CD4-positive, alpha-beta T cell treated with Interleukin-6 for 4 hours (primary cell): Measurements from ENCODE around the gene SORCS2.

Experiments
- DNase-seq: peaks from one replicate; pipeline ENCODE4 v3.0.0-alpha.2; 2020; ENCODE audit warnings: mixed read lengths

Gene SORCS2

GRCh38 chr4:7422151-7422897, 230.0 kb downstream of the SORCS2 start:
- no peak for DNase-seq

GRCh38 chr4:7422898-7423180, 230.5 kb downstream of the SORCS2 start:
- DNase-seq = no peak

- no peak for DNase-seq
Measured at GRCh38 chr4:7423391-7423790, 231.1 kb downstream of the SORCS2 start.

DNA sequence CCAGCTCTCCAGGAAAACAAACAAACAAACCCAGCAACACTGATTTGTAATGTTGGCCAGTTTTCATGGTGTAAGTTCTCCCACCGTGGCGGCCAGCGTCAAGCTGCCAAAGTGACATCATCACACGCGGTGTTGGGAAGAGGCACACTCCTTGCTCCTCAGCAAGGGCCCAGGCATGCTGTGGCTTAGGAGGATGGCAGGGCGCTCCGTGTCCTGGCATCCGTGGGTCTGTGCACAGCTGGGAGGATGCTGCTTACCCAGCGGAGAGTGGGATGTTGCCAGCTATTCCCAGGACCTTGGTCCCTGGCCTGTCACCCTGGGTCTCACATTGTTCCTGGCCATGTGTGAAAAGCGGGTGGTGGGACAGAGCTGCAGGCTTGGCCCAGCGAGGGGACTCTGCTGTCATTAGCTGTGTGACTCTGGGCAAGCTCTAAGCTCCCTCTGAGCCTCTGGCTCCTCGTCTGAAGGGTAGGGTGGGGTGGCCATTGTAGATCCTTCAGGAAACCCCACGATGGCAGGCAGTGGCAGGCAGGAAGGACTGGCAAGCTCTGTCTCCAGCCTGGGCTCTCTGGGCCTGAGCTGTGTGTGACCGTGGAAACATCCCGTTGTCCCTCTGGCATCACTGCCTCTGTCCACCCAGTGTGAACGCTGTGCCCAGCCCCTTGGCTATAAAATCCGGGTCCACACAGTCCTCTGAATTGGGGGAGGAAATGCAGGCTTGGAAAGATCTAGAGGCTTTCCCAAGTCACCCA, 231.6 kb downstream of the SORCS2 start:
- DNase-seq = no peak

GRCh38 chr4:7424553-7425111, 232.3 kb downstream of the SORCS2 start:
- no peak for DNase-seq

- DNase-seq = no peak
Measured at GRCh38 chr4:7425124-7425523, 232.8 kb downstream of the SORCS2 start.

GRCh38 chr4:7425591-7426468, 233.5 kb downstream of the SORCS2 start:
- DNase-seq = no peak

- DNase-seq = no peak
Measured at GRCh38 chr4:7426525-7427171, 234.3 kb downstream of the SORCS2 start.

DNA sequence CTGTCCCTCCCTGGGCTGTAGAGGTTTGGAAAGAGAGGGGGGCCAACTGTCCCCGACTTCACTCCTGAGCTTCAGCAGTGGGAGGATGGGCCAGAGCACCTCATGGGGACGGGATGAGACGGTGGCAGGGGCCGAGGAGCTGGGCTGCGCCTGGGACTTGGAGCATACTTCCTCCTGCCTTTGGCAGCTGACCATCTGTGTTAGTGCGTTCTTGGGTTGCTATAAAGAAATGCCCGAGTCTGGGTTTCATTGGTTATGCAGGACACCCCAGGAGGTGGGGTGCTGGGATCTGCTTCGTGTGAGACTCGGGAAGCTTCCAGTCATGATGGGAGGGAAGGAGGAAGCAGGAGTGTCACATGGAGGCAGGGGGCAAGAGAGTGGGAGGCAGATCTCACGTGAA, 235.0 kb downstream of the SORCS2 start:
- DNase-seq = no peak

- DNase-seq = no peak
Measured at GRCh38 chr4:7427831-7428260, 235.5 kb downstream of the SORCS2 start.

GRCh38 chr4:7428261-7429068, 236.1 kb downstream of the SORCS2 start:
- DNase-seq = no peak

DNA sequence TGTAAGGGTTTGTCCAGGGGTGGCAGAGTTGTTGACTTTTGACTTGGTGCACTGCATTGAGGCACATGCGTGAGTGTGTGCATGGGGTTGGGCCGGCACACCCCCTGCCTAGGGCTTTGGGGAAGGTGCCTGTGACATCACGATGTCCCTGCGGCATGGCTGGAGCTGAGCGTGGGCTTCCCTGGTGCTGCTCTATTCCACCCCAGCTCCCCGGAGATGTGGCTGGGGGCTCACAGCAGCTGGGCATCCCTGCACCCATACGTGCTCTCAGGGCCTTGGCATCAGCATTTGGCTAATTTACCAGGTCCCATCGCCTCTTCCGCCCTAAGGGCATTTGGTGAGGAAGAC, 236.7 kb downstream of the SORCS2 start:
- no peak for DNase-seq

DNA sequence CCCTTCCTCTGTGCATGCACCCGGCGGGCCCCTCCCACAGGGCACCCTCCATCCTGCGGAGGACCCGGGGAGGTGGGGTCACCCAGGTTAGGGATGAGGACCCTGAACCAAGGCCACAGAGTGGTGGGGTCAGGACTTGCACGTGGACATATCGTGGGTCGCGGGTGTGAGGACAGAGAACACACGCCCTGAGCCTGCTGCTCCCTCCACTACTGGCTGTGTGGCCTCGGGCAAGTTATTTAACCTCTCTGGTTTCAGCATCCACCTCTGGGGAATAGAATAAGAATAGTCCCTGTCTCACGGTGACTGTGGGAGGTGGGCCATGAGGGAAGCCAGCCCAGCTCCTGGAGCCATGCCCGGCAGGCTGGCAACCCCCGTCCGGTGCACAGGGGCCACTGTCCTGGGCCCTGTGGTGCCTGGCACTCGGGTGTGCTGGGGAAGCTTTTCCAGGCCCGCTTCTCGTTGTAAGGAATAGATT, 237.3 kb downstream of the SORCS2 start:
- DNase-seq = no peak

DNA sequence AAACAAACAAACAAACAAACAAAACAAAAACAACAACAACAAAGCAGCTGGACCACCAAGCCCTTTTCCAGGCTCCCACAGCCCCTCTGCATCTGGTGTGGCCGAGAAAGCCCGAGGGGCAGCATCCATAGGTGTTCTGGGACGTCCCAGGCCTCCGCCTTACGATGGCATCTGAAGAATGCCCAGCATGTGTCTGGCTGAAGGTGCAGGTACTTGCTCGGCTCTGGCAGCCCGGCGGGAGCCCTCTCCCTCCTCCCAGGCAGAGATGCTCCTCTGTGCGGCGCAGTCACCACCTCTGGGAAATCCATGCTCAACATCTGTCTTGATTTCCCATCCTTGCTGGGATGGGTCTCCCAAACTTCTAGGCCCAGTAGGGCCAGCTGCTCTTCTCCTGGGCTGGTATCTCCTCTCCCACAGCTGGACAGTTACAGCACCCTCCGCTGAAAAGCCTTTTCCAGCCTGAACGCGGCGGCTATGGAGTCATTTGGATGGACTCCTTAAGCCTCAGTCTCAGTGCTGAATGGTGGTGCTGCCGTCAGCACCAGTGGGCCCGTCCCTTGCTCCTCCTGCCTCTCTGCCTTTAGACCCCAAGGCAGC, 238.1 kb downstream of the SORCS2 start:
- DNase-seq = no peak

DNA sequence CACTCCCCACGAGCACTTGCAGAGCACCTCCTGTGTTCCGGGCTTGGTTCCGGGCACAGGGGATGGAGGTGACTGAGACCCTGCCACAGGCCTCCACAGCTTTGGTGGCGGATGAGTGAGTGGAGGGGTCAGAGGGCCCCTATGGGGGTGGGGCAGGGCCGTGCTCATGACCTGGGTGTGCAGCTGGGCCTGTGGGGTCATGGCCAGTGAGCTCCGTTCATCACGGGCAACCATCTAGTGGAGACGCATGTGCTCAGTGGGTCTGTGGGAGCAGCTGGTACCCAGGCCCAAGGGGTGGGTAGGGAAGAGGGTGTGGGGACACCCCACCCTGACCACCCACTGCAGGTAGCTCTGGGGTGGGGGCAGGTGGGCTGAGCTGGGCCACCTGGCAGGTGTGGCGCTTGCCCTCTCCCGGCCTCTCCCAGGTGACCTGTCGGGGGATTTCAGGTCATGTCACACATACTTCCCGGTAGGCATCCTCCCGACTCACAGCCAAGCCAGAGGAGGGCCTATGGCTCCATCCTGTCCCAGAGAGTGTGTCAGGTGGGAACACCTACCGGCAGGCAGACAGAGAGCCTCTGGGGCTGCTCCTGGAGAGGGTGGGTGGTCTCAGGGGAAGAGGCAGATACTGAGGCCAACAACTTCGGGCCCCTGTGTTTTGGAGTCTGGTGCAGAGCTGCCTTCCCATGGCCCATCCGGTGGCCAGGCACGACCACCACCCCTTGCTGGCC, 238.8 kb downstream of the SORCS2 start:
- no peak for DNase-seq

DNA sequence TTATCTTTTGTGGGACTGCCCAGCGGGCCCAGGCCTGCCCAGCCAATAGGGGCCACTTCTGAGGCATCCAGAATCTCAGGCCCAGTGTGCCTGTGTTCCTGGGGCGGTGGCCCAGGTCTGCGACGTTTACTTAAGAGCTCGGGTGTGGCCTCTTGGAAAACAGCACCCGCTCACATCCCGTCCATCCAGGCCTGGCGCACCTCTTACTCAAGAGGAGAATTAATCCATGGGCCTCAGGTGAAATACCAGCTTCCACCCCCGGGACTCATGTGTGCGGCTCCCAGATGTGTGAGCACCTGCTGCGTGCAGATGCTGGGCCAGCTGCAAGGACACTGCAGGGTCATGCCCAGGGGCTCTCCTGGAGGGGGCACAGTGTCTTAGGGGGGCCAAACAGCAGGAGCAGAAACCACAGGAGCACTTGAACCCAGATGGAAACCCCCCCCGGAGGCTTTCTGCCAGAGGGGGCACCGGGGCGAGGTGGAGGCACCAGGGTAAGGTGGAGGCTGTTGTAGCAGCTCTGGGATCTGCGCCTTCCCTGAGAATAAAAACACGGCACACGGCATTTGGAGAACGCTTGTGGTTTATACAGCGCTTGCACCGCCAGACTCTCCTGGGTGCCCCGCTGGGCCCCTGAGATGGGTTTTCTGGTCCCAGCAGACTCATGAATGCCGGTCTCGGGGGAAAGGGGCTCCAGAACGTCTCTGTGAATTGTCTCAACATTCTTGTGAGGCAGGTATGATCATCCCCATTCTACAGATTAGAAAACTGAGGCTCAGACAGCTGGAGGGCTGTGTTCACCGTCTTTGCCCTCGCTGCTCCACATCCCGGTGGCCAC, 239.6 kb downstream of the SORCS2 start:
- DNase-seq = no peak

DNA sequence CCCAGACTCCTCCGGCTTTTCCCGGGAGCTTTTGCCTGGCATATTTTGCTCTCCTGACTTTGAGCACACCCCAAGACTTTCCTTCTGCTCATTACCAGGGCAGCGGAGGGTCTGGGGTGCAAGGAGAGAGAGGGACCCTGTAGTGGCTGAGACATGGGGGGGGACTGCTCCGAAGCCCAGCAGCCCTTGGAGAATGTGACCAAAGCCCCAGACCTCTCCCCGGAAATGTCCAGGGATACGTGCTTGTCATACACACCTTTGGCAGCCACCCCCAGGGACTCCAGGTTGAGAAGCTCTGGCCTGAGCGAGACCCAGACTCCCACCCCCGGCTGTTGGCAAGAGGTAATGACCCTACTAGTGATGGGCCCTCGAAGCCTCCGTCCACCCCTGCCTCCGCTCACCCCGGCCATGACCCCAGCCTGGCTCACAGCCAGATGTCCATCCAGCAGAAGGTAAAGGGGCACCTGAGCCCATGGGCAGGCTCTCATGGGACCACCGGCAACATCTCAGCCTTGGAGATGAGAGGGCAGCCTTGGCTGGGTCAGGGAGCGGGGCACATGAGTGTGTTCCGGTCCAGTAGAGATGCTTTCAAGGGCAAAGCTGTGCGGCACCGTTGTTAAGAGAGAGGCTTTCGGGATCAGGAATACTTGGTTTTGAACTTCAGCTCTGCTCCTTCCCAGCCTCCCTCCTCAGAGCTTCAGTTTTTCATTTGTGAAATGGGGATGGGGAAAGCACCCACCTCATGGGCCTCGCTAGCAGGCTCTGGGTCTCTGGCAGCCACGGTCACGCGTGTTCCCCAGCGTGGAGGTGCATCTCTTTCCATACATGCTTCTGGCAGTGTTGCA, 240.4 kb downstream of the SORCS2 start:
- no peak for DNase-seq

- DNase-seq = no peak
Measured at GRCh38 chr4:7433376-7434140, 241.2 kb downstream of the SORCS2 start.
